AG09309 (cell line): ENCODE data around the gene EPHB1.
"Not testable (repeated sequence)": the region's sequence is repeated elsewhere in the genome, so short reads cannot be mapped to it uniquely, and the experiment has no call there.

Source experiments
- DNase-seq: peaks from one replicate; pipeline ENCODE4 v3.0.0-alpha.2; 2010; ENCODE audit warnings: low read depth
- H3K4me3 ChIP-seq: 2 replicates; pipeline ENCODE4 v1.5.1; 2011; ENCODE audit warnings: mild to moderate bottlenecking, low read depth, low read length, moderate library complexity; ENCODE audit not compliant: control insufficient read depth
- CTCF ChIP-seq: IDR thresholded peaks from 2 replicates; pipeline ENCODE4 v1.5.1; 2011; ENCODE audit warnings: mild to moderate bottlenecking, low read depth, low read length, inconsistent platforms; ENCODE audit not compliant: insufficient read depth, control insufficient read depth; ENCODE audit errors: missing control alignments

EPHB1 gene

GRCh38 chr3:134964226-134964625 is 169.2 kb downstream of the EPHB1 start:
- no peak overlapping the region for H3K4me3 ChIP-seq
- DNase-seq = no peak
- no peak for TF ChIP-seq CTCF

GRCh38 chr3:134965865-134966481 is 170.9 kb downstream of the EPHB1 start:
- DNase-seq = no peak
- no peak for TF ChIP-seq CTCF
- no peak overlapping the region for H3K4me3 ChIP-seq

GRCh38 chr3:134970895-134971294 is 175.8 kb downstream of the EPHB1 start:
- TF ChIP-seq CTCF = no peak
- H3K4me3 ChIP-seq = no peak overlapping the region
- DNase-seq = no peak

- no peak for DNase-seq
- H3K4me3 ChIP-seq = no peak overlapping the region
- no peak for TF ChIP-seq CTCF
Observed at GRCh38 chr3:134971306-134971705, 176.2 kb downstream of the EPHB1 start.

- H3K4me3 ChIP-seq, DNase-seq: not testable (repeated sequence)
Observed at GRCh38 chr3:134971907-134972306, 176.8 kb downstream of the EPHB1 start.

- H3K4me3 ChIP-seq = no peak overlapping the region
- TF ChIP-seq CTCF = no peak
- DNase-seq = no peak
Observed at GRCh38 chr3:134972836-134973455, 177.9 kb downstream of the EPHB1 start.

GRCh38 chr3:134974624-134975023 is 179.6 kb downstream of the EPHB1 start:
- DNase-seq = no peak
- no peak for TF ChIP-seq CTCF
- no peak overlapping the region for H3K4me3 ChIP-seq
